CD4-positive, alpha-beta T cell treated with Interleukin-4 for 4 hours (primary cell): Measurements from ENCODE around the gene SMPD2.

Source experiments
- DNase-seq: peaks from one replicate; pipeline ENCODE4 v3.0.0-alpha.2; 2020

SMPD2 gene

GRCh38 chr6:109461733-109462526 is 21.4 kb downstream of the SMPD2 start:
- peak; percentile 32 for DNase-seq

GRCh38 chr6:109465772-109466171 is 25.2 kb downstream of the SMPD2 start:
- no peak for DNase-seq

- DNase-seq = no peak
Measured at GRCh38 chr6:109466212-109466923, 25.8 kb downstream of the SMPD2 start.

- no peak for DNase-seq
Measured at GRCh38 chr6:109467696-109468095, 27.2 kb downstream of the SMPD2 start.

GRCh38 chr6:109469591-109470189 is 29.2 kb downstream of the SMPD2 start:
- DNase-seq = no peak

- DNase-seq = no peak
Measured at GRCh38 chr6:109471105-109471810, 30.7 kb downstream of the SMPD2 start.

GRCh38 chr6:109472132-109472995 is 31.8 kb downstream of the SMPD2 start:
- DNase-seq = no peak

GRCh38 chr6:109473120-109473519 is 32.6 kb downstream of the SMPD2 start:
- no peak for DNase-seq

- DNase-seq = no peak
Measured at GRCh38 chr6:109474995-109475394, 34.5 kb downstream of the SMPD2 start.

GRCh38 chr6:109475625-109476024 is 35.1 kb downstream of the SMPD2 start:
- no peak for DNase-seq

GRCh38 chr6:109477184-109477583 is 36.7 kb downstream of the SMPD2 start:
- DNase-seq = no peak

GRCh38 chr6:109477725-109478124 is 37.2 kb downstream of the SMPD2 start:
- DNase-seq = no peak

- DNase-seq = no peak
Measured at GRCh38 chr6:109478222-109478805, 37.8 kb downstream of the SMPD2 start.

GRCh38 chr6:109478841-109479624 is 38.5 kb downstream of the SMPD2 start:
- DNase-seq = peak; percentile 59

- no peak for DNase-seq
Measured at GRCh38 chr6:109480993-109481480, 40.5 kb downstream of the SMPD2 start.

GRCh38 chr6:109482905-109483734 is 42.6 kb downstream of the SMPD2 start, which contains the start of gene ZBTB24:
Gene ZBTB24, minus strand, starts transcription at chr6:109483219. Its CDS starts 1,193 bp downstream, at chr6:109482026.
- DNase-seq = peak; percentile 87

GRCh38 chr6:109483735-109484057 is 43.2 kb downstream of the SMPD2 start:
- no peak for DNase-seq

GRCh38 chr6:109484122-109484521 is 43.6 kb downstream of the SMPD2 start:
- DNase-seq = no peak

GRCh38 chr6:109485266-109485935 is 44.9 kb downstream of the SMPD2 start:
- no peak for DNase-seq
